Lung (tissue), 12 donors: Measurements from ENCODE around the gene FER. TPM values are rescaled to one million over a fixed set of nuclear protein-coding genes. Genes with fewer than 3 reads are reported as not detected.

Experiments used
- ATAC-seq: fragments of 200-7000 bp; cut with Tn5 transposase; one replicate; pipeline ENCODE4 v1.9.1; 2020; ENCODE audit warnings: moderate number of reproducible peaks; ENCODE audit not compliant: insufficient read depth, low FRiP score
- DNase-seq, 3 donors: peaks; one replicate each; pipeline ENCODE4 v3.0.0-alpha.2; 2013 to 2017
- H3K27ac ChIP-seq, 2 donors: one replicate each; pipeline ENCODE4 v1.5.1; 2013; ENCODE audit warnings: mild to moderate bottlenecking in 2 of 2, moderate library complexity in 2 of 2, control low read depth in 1 of 2, inconsistent platforms in 1 of 2, low read depth in 1 of 2, low read length in 1 of 2
- H3K27me3 ChIP-seq, 3 donors: one replicate each; pipeline ENCODE4 v1.5.1; 2013; ENCODE audit warnings: low read length in 2 of 3; ENCODE audit not compliant: control insufficient read depth in 3 of 3, insufficient read depth in 3 of 3
- H3K36me3 ChIP-seq, 4 donors: one replicate each; pipeline ENCODE4 v1.5.1; 2013; ENCODE audit warnings: low read length in 4 of 4, mild to moderate bottlenecking in 1 of 4, moderate library complexity in 1 of 4; ENCODE audit not compliant: control insufficient read depth in 4 of 4, insufficient read depth in 4 of 4
- H3K4me1 ChIP-seq, 5 donors: one replicate each; pipeline ENCODE4 v1.5.1; 2013; ENCODE audit warnings: low read length in 5 of 5, mild to moderate bottlenecking in 2 of 5, moderate library complexity in 1 of 5; ENCODE audit not compliant: control insufficient read depth in 5 of 5, insufficient read depth in 5 of 5
- H3K4me3 ChIP-seq: one replicate; pipeline ENCODE4 v1.5.1; 2013; ENCODE audit warnings: mild to moderate bottlenecking, control low read depth, moderate library complexity
- H3K9ac ChIP-seq, 2 donors: one replicate each; pipeline ENCODE4 v1.5.1; 2013; ENCODE audit warnings: low read length in 2 of 2, control low read depth in 1 of 2; ENCODE audit not compliant: insufficient read depth in 1 of 2
- H3K9me3 ChIP-seq, 4 donors: one replicate each; pipeline ENCODE4 v1.5.1; 2013; ENCODE audit warnings: low read length in 3 of 4, mild to moderate bottlenecking in 1 of 4, moderate library complexity in 1 of 4; ENCODE audit not compliant: control insufficient read depth in 4 of 4, insufficient read depth in 3 of 4
- CTCF ChIP-seq: IDR thresholded peaks from 2 replicates; pipeline ENCODE4 v1.5.1; 2012; ENCODE audit warnings: mild to moderate bottlenecking; ENCODE audit errors: control extremely low read depth, extremely low read depth
- WGBS, 2 donors: extraction: QIAGEN DNeasy Blood & Tissue Kit; methylation state at CpG; one replicate each; pipeline ENCODE4 v1.1.7; 2013; 5-methylcytosine and 5-hydroxymethylcytosine counted together
- polyA plus RNA-seq, 2 donors: library from polyadenylated mRNA; stranded (reverse); fragments of 200-250 nt; gene quantifications; one replicate each; pipeline ENCODE4 v1.2.1, GENCODE V29; 2013
- total RNA-seq, 2 donors: library from RNA; depleted of rRNA in 1 of 2; stranded (reverse); fragments of >200 nt in 1 of 2; gene quantifications; one replicate each; pipeline ENCODE4 v1.2.1, GENCODE V29; 2014 to 2021
- donor health status: control.
- donor health status: control.
- donor health status: Bipolar disorder and iron deficiency.
- donor health status: healthy.
- donor health status: DM: yes; HTN: yes; CAD: no.

Gene FER
- total and polyA plus RNA-seq, 4 donors = 2.6 to 88.6 (median 12.2) TPM

- no peak overlapping the region for H3K27ac ChIP-seq
- TF ChIP-seq CTCF = no peak
- no peak overlapping the region for H3K4me3 ChIP-seq
- no peak overlapping the region for H3K9ac ChIP-seq
- H3K4me1 ChIP-seq = no peaks in the 10 kb centered on the region
- ATAC-seq (no peak), DNase-seq (no peak)
- H3K36me3 ChIP-seq = peaks cover 0 to 6% (median 0%) of the 10 kb centered on the region in 4 donors
- peaks cover 0 to 4% (median 1%) of the 10 kb centered on the region in 4 donors for H3K9me3 ChIP-seq
- no peaks in the 10 kb centered on the region for H3K27me3 ChIP-seq
- 85 to 97% methylated on average over 6 of the region's 6 CpGs for WGBS, 2 donors
Measured at GRCh38 chr5:108966910-108967309, 219.2 kb downstream of the FER start.

- no peak for ATAC-seq
- TF ChIP-seq CTCF = no peak
- Histone ChIP-seq H3K9ac (no peak overlapping the region), H3K27me3 (no peaks in the 10 kb centered on the region), H3K4me1 (no peaks in the 10 kb centered on the region), H3K27ac (no peak overlapping the region), H3K9me3 (no peaks in the 10 kb centered on the region), H3K36me3 (peaks cover 0 to 3% (median 1%) of the 10 kb centered on the region in 4 donors), H3K4me3 (no peak overlapping the region)
- 97 to 98% methylated on average over 1 of the region's 1 CpG for WGBS, 2 donors
- no peak for DNase-seq
Measured at GRCh38 chr5:108974594-108974993, 226.9 kb downstream of the FER start.

GRCh38 chr5:108975697-108976096 lies 228.0 kb downstream of the FER start:
- H3K4me3 ChIP-seq = no peak overlapping the region
- peaks cover 0 to 3% (median 1%) of the 10 kb centered on the region in 4 donors for H3K36me3 ChIP-seq
- whole genome bisulfite sequencing, 2 donors = 97% methylated on average over 2 of the region's 2 CpGs
- H3K27me3 ChIP-seq = no peaks in the 10 kb centered on the region
- no peaks in the 10 kb centered on the region for H3K4me1 ChIP-seq
- ATAC-seq (no peak), DNase-seq (no peak)
- TF ChIP-seq CTCF = no peak
- no peak overlapping the region for H3K9ac ChIP-seq
- H3K27ac ChIP-seq = no peak overlapping the region
- H3K9me3 ChIP-seq = no peaks in the 10 kb centered on the region

GRCh38 chr5:108983461-108984092 lies 235.9 kb downstream of the FER start:
- DNase-seq (no peak), ATAC-seq (no peak)
- H3K9ac ChIP-seq = no peak overlapping the region
- H3K36me3 ChIP-seq = peaks cover 0 to 6% (median 1%) of the 10 kb centered on the region in 4 donors
- WGBS, 2 donors = 71 to 95% methylated on average over 4 of the region's 4 CpGs
- no peaks in the 10 kb centered on the region for H3K4me1 ChIP-seq
- H3K9me3 ChIP-seq = peaks cover 0 to 5% (median 2%) of the 10 kb centered on the region in 4 donors
- TF ChIP-seq CTCF = no peak
- no peak overlapping the region for H3K4me3 ChIP-seq
- H3K27me3 ChIP-seq = no peaks in the 10 kb centered on the region
- H3K27ac ChIP-seq = no peak overlapping the region
